Retinal pigment epithelial cell (primary cell): ENCODE measurements around the gene WBP11.

Experiments
- DNase-seq: peaks from one replicate; pipeline ENCODE4 v3.0.0-alpha.2; 2010; ENCODE audit warnings: low read depth
- H3K4me3 ChIP-seq: 2 replicates; pipeline ENCODE4 v1.5.1; 2011; ENCODE audit warnings: mild to moderate bottlenecking, low read length, control low read depth, moderate library complexity
- TF ChIP-seq, protein P1 (sequence below): conservative IDR thresholded peaks from 2 replicates; pipeline ENCODE4 v1.5.1; 2011; ENCODE audit warnings: low read depth, low read length, control low read depth, inconsistent platforms

WBP11 gene

DNA sequence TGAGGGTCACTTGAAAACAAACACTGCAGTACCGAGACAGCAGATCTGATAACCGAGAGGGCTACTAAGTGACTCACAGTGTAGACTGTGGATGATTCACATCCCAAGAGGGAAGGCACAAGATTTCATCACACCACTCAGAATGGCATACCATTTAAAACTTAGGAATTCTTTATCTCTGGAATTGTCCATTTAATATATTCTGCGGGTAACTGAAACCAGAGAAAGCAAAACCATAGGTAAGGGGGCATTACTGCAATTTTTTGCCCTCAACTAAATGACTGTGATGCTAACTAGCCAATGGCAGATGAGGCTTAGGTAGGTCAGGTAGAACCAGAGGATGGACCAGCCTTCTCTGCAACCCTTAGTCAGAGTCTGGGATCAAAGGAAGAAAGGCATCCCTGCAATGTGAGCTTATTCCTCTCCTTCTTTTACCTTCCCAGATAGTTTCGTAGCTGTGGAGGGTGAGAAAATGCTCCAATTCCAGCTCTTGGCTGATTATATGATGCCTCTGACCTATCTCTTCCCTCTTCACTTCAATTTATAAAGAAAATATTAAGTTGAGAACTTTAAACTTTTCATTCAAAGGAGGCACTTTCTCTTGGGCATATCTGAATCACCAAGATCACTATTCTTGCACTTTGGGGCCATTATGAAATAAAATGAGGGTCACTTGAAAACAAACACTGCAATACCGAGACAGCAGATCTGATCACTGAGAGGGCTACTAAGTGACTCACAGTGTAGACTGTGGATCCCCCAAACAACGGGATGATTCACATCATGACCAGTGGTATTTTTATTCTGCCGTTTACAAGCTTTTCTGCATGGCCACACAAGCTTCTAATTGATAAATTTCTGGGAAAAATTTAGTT is 33.3 kb upstream of the WBP11 start:
- H3K4me3 ChIP-seq: no peak overlapping the region
- DNase-seq: no peak
- TF ChIP-seq, protein P1, sequence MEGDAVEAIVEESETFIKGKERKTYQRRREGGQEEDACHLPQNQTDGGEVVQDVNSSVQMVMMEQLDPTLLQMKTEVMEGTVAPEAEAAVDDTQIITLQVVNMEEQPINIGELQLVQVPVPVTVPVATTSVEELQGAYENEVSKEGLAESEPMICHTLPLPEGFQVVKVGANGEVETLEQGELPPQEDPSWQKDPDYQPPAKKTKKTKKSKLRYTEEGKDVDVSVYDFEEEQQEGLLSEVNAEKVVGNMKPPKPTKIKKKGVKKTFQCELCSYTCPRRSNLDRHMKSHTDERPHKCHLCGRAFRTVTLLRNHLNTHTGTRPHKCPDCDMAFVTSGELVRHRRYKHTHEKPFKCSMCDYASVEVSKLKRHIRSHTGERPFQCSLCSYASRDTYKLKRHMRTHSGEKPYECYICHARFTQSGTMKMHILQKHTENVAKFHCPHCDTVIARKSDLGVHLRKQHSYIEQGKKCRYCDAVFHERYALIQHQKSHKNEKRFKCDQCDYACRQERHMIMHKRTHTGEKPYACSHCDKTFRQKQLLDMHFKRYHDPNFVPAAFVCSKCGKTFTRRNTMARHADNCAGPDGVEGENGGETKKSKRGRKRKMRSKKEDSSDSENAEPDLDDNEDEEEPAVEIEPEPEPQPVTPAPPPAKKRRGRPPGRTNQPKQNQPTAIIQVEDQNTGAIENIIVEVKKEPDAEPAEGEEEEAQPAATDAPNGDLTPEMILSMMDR: no peak

DNA sequence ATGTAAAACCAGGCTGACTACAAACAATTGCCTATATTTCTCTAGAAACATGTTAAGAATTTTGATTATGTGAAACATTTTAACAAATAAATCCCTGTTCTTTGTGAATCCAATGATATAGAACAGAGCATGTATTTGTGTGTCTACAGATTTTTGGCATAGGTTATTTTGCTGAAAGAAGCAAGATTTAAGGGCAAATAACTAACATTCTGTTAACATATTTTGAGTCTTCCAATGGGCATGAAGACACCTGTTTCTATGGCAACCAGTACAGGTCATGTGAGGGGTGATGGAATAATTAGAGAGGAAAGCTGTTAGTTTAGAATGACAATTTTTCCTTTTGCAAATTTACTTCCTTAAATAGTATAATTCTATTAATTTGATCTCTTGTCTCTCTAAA is 31.2 kb upstream of the WBP11 start:
- TF ChIP-seq, protein P1: no peak
- H3K4me3 ChIP-seq: no peak overlapping the region
- no peak for DNase-seq

DNA sequence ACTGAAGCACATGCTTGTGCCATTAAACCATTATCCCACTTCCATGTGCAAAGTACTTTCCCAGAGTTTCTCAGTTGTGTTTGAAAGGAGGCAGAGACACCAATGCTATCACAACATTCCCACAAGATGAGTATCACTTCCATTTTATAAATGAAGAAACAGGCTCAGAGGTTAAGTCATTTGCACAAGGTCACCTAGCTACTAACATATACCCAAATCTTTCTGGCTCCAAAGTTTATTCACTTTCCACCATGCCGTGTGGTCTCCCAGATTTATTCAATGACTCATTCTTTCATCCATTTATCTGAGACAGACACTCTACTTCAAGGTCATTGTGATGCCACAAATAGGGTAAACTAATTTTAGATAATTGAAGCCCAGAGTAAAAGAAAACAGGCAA is 30.7 kb upstream of the WBP11 start:
- DNase-seq: no peak
- TF ChIP-seq, protein P1: no peak
- H3K4me3 ChIP-seq: no peak overlapping the region

DNA sequence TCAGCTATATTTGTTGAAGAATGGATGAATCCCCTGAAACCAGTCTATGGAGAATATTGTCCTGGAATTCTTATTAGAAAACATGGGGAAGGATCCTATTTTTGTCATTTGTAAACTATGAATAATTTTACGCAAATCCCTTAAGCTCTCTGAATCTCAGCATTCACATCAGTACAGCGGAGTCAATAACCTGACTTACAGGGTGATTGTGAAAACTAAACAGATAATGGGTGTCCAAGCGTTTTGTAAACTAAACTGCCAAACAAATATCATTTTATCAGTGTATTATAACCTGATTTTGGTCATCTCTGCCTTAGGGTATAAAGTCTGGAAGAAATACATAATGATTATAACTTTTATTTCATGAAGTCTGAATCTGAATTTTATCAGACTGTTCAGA is 30.1 kb upstream of the WBP11 start:
- no peak for DNase-seq
- H3K4me3 ChIP-seq: no peak overlapping the region
- TF ChIP-seq, protein P1: no peak

DNA sequence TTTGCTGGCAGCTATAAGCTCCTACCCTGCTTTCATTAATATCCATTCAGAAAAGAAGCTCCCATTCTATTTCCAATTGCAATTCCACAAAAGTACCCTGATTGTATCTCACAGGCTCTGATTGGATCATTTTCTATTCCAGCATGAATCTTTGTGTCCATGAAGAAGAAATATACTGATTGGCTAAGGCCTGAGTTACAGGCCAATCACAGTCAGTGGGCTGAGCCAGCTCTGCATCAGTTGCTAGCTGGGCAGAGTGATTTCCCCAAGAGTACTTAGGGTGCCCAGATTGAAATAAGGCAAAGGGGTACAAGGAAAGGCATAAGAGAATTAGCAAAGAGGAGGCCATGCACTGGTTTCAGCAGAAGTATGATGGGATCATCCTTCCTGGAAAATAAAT is 25.6 kb upstream of the WBP11 start:
- TF ChIP-seq, protein P1: no peak
- no peak overlapping the region for H3K4me3 ChIP-seq
- DNase-seq: no peak

DNA sequence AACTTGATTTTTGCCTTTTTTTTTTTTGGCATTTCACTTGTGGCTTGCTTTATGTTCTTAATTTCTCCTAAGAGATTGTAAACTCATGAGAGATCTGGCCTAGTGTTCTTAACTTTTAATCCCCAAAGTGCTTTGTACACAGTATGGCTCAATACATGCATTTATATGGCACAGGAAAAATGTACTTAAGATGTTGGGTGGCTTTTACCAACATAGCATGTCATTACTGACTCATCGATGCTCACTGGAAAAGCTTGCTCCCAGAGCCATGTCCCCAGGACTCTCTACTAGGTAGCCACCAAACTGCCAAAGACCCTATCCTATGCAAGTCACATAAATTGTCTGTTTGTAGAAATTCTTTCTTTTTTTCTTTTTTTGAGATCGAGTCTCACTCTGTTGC is 23.8 kb upstream of the WBP11 start:
- no peak for DNase-seq
- TF ChIP-seq, protein P1: no peak
- H3K4me3 ChIP-seq: no peak overlapping the region

DNA sequence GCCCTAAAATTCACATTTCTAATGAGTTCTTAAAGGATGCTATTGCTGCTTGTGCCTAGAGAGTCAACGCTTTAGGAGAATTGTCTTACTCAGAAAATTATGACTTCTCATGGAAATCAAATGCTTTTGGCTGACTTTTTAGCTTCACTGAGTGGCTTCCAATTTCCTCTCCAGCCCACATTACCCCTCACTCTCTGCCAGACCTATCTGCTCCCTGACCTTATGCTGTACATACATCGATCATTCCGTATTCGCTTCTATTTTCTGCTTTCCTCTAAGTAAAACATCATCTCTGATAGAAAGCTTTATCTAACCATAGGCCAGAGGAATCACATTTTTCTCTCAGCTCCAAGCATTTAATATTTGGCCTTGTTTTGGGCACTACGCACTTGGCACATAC is 23.2 kb upstream of the WBP11 start:
- no peak for DNase-seq
- no peak overlapping the region for H3K4me3 ChIP-seq
- TF ChIP-seq, protein P1: no peak
